OCI-LY1 (cell line): ENCODE results near the gene CREB3L4.
A peak's percentile ranks its signal among the peaks of the same experiment; 100 is the strongest.

Experiments
- H2AFZ ChIP-seq: fragments of 200-600 bp; sonication (generic), shearing (Covaris generic); 2 replicates; pipeline ENCODE4 v1.6.0; 2014; ENCODE audit warnings: antibody characterized with exemption, mild to moderate bottlenecking, low read length
- H3F3A ChIP-seq: fragments of 200-600 bp; sonication (generic), shearing (Covaris generic); 2 replicates; pipeline ENCODE4 v1.6.0; 2014; ENCODE audit warnings: mild to moderate bottlenecking, antibody characterized with exemption, low read length, moderate library complexity; ENCODE audit not compliant: insufficient read depth
- H3K27ac ChIP-seq: fragments of 200-600 bp; sonication (generic); 2 replicates; pipeline ENCODE4 v1.5.1; 2014; ENCODE audit warnings: low read length, mixed run types, mild to moderate bottlenecking, low read depth; ENCODE audit not compliant: poor library complexity, severe bottlenecking
- H3K27me3 ChIP-seq: fragments of 200-600 bp; sonication (generic); 2 replicates; pipeline ENCODE4 v1.6.0; 2014; ENCODE audit warnings: antibody characterized with exemption, mild to moderate bottlenecking, low read length, moderate library complexity; ENCODE audit not compliant: insufficient read depth
- H3K36me3 ChIP-seq: fragments of 200-600 bp; sonication (generic); 2 replicates; pipeline ENCODE4 v1.6.1; 2014; ENCODE audit warnings: mild to moderate bottlenecking, antibody characterized with exemption, low read length, moderate library complexity, mixed read lengths; ENCODE audit not compliant: insufficient read depth
- H3K4me1 ChIP-seq: fragments of 200-600 bp; sonication (generic); 2 replicates; pipeline ENCODE4 v1.5.1; 2014; ENCODE audit warnings: mild to moderate bottlenecking, low read length, moderate library complexity; ENCODE audit not compliant: insufficient read depth, severe bottlenecking
- H3K4me2 ChIP-seq: fragments of 200-600 bp; sonication (generic), shearing (Covaris generic); 2 replicates; pipeline ENCODE4 v1.6.1; 2014; ENCODE audit warnings: low read length
- H3K4me3 ChIP-seq: fragments of 200-600 bp; sonication (generic); 2 replicates; pipeline ENCODE4 v1.5.1; 2014; ENCODE audit warnings: low read length, low read depth, mild to moderate bottlenecking, mixed read lengths; ENCODE audit not compliant: poor library complexity, severe bottlenecking
- H3K79me2 ChIP-seq: fragments of 200-600 bp; shearing (Covaris generic); 2 replicates; pipeline ENCODE4 v1.6.1; 2016; ENCODE audit warnings: mixed run types, low read length, mixed read lengths; ENCODE audit not compliant: insufficient read depth
- H3K9ac ChIP-seq: fragments of 200-600 bp; sonication (generic), shearing (Covaris generic); 2 replicates; pipeline ENCODE4 v1.6.1; 2014; ENCODE audit warnings: mild to moderate bottlenecking, low read length, mixed read lengths
- H3K9me2 ChIP-seq: fragments of 200-600 bp; sonication (generic), shearing (Covaris generic); 2 replicates; pipeline ENCODE4 v1.6.1; 2014; ENCODE audit warnings: low read depth, mild to moderate bottlenecking, low read length, mixed read lengths
- H3K9me3 ChIP-seq: fragments of 200-600 bp; shearing (Covaris generic); 2 replicates; pipeline ENCODE4 v1.6.1; 2014; ENCODE audit warnings: low read length, mixed read lengths
- H4K20me1 ChIP-seq: fragments of 200-600 bp; sonication (generic), shearing (Covaris generic); 2 replicates; pipeline ENCODE4 v1.6.0; 2016; ENCODE audit warnings: mild to moderate bottlenecking, low read length; ENCODE audit not compliant: insufficient read depth
- CTCF ChIP-seq: fragments of 200-600 bp; sonication (generic), shearing (Covaris generic); IDR thresholded peaks from 2 replicates; pipeline ENCODE4 v1.5.1; 2017; ENCODE audit warnings: mild to moderate bottlenecking, antibody characterized with exemption, low read length, moderate library complexity, mixed read lengths
- EZH2 ChIP-seq: fragments of 200-600 bp; sonication (generic), shearing (Covaris generic); IDR thresholded peaks from 2 replicates; pipeline ENCODE4 v1.8.0; 2017; ENCODE audit warnings: borderline replicate concordance, mixed run types, mild to moderate bottlenecking, antibody characterized with exemption, low read length, moderate library complexity, mixed read lengths

CREB3L4 gene

GRCh38 chr1:153921080-153921802 lies 46.5 kb upstream of the CREB3L4 start:
- Histone ChIP-seq H3K36me3 (peaks cover 29% of the 10 kb centered on the region), H3K9ac (peak overlapping the region; percentile 87), H2AFZ (no peak overlapping the region), H3K4me1 (peaks cover 34% of the 10 kb centered on the region), H3K27me3 (no peaks in the 10 kb centered on the region), H3K9me3 (no peaks in the 10 kb centered on the region), H3K27ac (peak overlapping the region; percentile 70), H4K20me1 (peaks cover 3% of the 10 kb centered on the region; the same call in 1 of the 2 replicates), H3F3A (no peaks in the 10 kb centered on the region), H3K9me2 (no peaks in the 10 kb centered on the region), H3K4me2 (peak overlapping the region; percentile 95), H3K4me3 (peak overlapping the region; percentile 83), H3K79me2 (peaks cover 59% of the 10 kb centered on the region)
- TF ChIP-seq EZH2: no peak
- TF ChIP-seq CTCF: no peak

- H3K27me3 ChIP-seq: no peaks in the 10 kb centered on the region
- no peaks in the 10 kb centered on the region for H3K9me3 ChIP-seq
- peak overlapping the region; percentile 95 for H3K4me2 ChIP-seq
- peaks cover 54% of the 10 kb centered on the region for H3K79me2 ChIP-seq
- peak overlapping the region; percentile 70 for H3K27ac ChIP-seq
- H3K4me1 ChIP-seq: peaks cover 34% of the 10 kb centered on the region
- H2AFZ ChIP-seq: no peak overlapping the region
- H3K36me3 ChIP-seq: peaks cover 28% of the 10 kb centered on the region; the same call in 1 of the 2 replicates
- H3K9ac ChIP-seq: peak overlapping the region; percentile 87
- H3F3A ChIP-seq: no peaks in the 10 kb centered on the region
- TF ChIP-seq CTCF (no peak), EZH2 (no peak)
- peaks cover 3% of the 10 kb centered on the region; the same call in 1 of the 2 replicates for H4K20me1 ChIP-seq
- peak overlapping the region; percentile 83 for H3K4me3 ChIP-seq
- no peaks in the 10 kb centered on the region for H3K9me2 ChIP-seq
These were observed 46.0 kb upstream of the CREB3L4 start for GRCh38 chr1:153921803-153922075.

GRCh38 chr1:153922076-153922971 lies 45.4 kb upstream of the CREB3L4 start:
- Histone ChIP-seq H3K27me3 (no peaks in the 10 kb centered on the region), H3K27ac (peak overlapping the region; percentile 70), H3K36me3 (peaks cover 28% of the 10 kb centered on the region; the same call in 1 of the 2 replicates), H3K79me2 (peaks cover 49% of the 10 kb centered on the region), H3K4me2 (peak overlapping the region; percentile 95), H3K4me1 (peaks cover 34% of the 10 kb centered on the region), H3K9me3 (no peaks in the 10 kb centered on the region), H4K20me1 (peaks cover 3% of the 10 kb centered on the region; the same call in 1 of the 2 replicates), H3K9me2 (no peaks in the 10 kb centered on the region), H3K4me3 (peak overlapping the region; percentile 83), H2AFZ (no peak overlapping the region), H3K9ac (peak overlapping the region; percentile 87), H3F3A (no peaks in the 10 kb centered on the region)
- TF ChIP-seq EZH2 (no peak), CTCF (peak; percentile 36; the same call in 1 of the 2 replicates)
